SK-N-MC (cell line): ENCODE measurements around the gene ANKMY1.
"Not testable (repeated sequence)": the region's sequence is repeated elsewhere in the genome, so short reads cannot be mapped to it uniquely, and the experiment has no call there.

Experiments used
- DNase-seq: peaks from one replicate; pipeline ENCODE4 v3.0.0-alpha.2; 2011; ENCODE audit warnings: low read depth, low spot score
- H3K27ac ChIP-seq: fragments of 200-600 bp; sonication (generic); 2 replicates; pipeline ENCODE4 v1.5.1; 2016; ENCODE audit warnings: mixed run types
- H3K36me3 ChIP-seq: fragments of 200-600 bp; sonication (generic); 2 replicates; pipeline ENCODE4 v1.6.1; 2017; ENCODE audit warnings: antibody characterized with exemption, low read length, mixed read lengths; ENCODE audit not compliant: insufficient read depth
- H3K4me3 ChIP-seq: fragments of 200-600 bp; sonication (generic); 2 replicates; pipeline ENCODE4 v1.5.1; 2016
- H3K9ac ChIP-seq: fragments of 200-600 bp; sonication (generic); 2 replicates; pipeline ENCODE4 v1.8.0; 2017; ENCODE audit warnings: mixed run types, mixed read lengths; ENCODE audit not compliant: insufficient read length
- H3K9me3 ChIP-seq: fragments of 200-600 bp; sonication (generic); 2 replicates; pipeline ENCODE4 v1.6.1; 2017; ENCODE audit warnings: low read depth, mild to moderate bottlenecking, antibody characterized with exemption, low read length, moderate library complexity, mixed read lengths
- EZH2 ChIP-seq: fragments of 200-600 bp; sonication (generic); IDR thresholded peaks from one replicate; pipeline ENCODE4 v1.6.1; 2017; ENCODE audit warnings: antibody characterized with exemption
- FOXP2 ChIP-seq: optimal IDR thresholded peaks from 2 replicates; pipeline ENCODE3; 2011; ENCODE audit warnings: mild to moderate bottlenecking, moderate library complexity; ENCODE audit not compliant: insufficient read depth; ENCODE audit errors: extremely low read length, control extremely low read depth
- POLR2AphosphoS5 ChIP-seq: IDR thresholded peaks from 2 replicates; pipeline ENCODE4 v1.6.1; 2012; ENCODE audit warnings: mild to moderate bottlenecking, low read depth, low read length, borderline replicate concordance

Gene ANKMY1

DNA sequence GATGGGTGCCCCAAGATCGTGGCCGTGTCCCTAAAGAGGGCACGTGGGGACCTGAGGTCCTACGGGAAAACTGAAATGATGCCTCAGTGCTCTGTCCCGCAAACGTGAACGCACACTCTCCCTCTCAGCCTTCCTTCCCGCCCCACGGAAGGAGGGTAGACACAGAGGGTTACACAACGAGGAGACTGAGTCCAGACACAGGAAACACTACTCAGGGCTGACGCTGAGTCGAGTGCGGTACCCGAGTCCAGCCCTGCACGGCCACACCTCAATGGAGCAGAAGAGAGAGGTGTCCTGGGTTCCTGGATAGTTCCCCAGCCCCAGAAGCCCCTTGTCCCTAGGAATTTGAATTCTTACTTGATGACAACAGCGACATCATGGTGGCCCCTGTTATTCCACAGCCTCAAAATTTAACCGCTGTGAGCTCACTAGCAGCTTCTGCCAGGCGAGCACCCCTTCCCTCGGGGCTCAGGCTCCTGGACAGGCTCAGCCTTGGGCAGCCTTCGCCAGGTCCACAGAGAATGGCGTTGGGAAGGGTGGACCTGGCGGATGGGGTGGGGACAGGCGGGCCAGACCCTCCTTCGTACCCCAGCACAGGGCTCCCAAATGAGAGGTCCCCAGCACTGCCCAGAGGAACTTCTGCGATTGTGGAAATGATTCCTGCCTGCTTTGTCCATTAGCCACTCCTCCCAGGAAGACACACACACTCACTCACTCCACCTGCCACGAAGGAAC is 9.5 kb upstream of the ANKMY1 start:
- TF ChIP-seq EZH2 (no peak), FOXP2 (no peak), POLR2AphosphoS5 (no peak)
- H3K27ac ChIP-seq = no peak overlapping the region
- no peaks in the 10 kb centered on the region for H3K9me3 ChIP-seq
- DNase-seq = no peak
- no peaks in the 10 kb centered on the region for H3K36me3 ChIP-seq
- peak overlapping the region; percentile 77 for H3K9ac ChIP-seq
- peak overlapping the region; percentile 91 for H3K4me3 ChIP-seq

DNA sequence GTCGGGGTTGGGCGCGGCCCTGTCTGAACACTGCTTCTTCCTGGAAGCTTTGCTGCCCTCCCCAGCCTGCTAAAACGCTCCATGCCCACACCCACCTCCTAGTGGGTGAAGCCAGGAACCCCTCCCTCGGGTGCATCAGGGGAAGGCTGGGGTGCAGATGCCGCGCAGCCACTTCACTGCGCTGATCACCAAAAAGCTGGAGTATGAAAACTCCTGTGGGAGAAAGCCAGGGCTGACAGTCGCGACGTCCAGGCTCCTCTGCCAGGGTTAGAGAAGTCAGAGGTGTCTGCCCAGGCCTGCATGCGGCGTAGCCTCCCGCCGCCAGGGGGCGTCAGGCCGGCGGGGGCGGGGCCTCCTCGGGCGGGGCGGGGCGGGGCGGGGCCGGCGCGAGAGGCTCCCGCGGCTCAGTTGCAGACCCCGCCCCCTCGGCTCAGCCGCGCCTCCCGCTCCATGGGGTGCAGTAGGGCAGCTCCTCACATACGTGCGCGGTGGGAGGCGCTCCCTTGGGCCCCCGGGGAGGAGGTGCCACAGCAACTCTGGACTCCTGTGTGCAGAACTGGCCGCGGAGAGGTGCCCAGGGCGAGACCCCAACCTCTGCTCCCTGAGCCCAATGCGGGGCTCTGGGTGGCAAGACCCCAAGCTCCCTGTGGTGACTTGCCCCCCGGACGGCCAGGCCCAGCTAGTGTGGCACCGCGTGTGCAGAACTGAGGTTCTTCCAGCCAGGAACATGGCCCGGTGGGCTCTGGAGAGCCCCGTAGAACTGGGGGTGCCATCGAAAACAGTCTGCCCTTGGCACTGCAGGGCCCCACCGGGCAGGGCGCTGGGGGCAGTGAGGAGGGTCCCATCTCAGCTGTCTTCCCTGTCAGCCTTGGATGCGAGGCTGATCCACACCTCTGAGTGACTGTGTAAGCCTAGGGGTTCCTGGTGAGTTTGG is 8.7 kb upstream of the ANKMY1 start:
- H3K9ac ChIP-seq = peak overlapping the region; percentile 63
- H3K27ac ChIP-seq = 0 out of 2 replicates have a peak overlapping the region, but pooled peaks have one; percentile 37
- no peaks in the 10 kb centered on the region for H3K9me3 ChIP-seq
- no peak for DNase-seq
- H3K4me3 ChIP-seq = peak overlapping the region; percentile 91
- H3K36me3 ChIP-seq = no peaks in the 10 kb centered on the region
- TF ChIP-seq POLR2AphosphoS5 (peak; percentile 74), FOXP2 (no peak), EZH2 (no peak)

DNA sequence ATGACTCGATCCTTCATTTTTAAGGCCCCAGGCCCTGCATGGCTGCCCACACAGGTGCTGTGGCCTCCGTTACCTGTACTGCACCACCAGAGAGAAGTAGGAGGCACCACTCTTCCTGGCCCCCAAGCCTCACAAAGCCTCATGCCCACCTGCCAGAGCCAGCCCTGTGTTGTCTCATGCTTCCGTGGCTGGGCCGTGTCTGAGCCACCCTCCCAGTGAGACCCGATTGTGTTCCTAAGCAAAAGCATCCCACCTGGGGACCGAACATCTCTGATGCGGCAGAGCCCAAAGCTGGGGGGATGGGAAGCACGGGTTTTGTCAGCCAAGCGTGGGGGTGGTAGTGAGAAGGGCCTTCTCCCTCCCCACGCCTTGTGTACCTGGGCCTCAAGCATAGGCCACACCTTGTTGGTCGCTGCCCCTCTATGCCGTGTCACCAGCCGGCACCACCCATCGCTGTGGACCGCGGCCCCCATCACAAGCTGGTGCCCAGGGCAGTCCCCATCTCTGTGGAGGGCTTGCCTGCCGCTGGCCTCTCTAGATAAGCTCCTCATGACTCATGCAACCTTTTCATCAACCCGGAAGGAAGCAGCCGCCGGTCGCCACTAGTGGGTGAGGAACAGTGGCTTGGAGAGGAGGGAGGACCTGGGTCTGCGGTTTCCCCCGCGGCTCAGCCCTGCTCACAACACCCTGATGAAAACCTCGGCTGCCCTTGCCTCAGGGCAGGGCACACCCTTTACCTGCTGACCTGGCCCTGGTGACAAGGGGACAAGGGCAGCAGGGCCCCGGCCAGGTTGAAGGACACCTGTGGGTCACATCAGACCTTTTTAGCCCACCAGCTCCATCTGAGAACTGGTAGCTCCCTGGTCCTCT is 7.8 kb upstream of the ANKMY1 start:
- 0 out of 2 replicates have a peak overlapping the region, but pooled peaks have one; percentile 37 for H3K27ac ChIP-seq
- TF ChIP-seq EZH2 (no peak), FOXP2 (no peak), POLR2AphosphoS5 (no peak)
- no peaks in the 10 kb centered on the region for H3K9me3 ChIP-seq
- peak overlapping the region; percentile 68 for H3K4me3 ChIP-seq
- no peaks in the 10 kb centered on the region for H3K36me3 ChIP-seq
- peak overlapping the region; percentile 63 for H3K9ac ChIP-seq
- DNase-seq = no peak

DNA sequence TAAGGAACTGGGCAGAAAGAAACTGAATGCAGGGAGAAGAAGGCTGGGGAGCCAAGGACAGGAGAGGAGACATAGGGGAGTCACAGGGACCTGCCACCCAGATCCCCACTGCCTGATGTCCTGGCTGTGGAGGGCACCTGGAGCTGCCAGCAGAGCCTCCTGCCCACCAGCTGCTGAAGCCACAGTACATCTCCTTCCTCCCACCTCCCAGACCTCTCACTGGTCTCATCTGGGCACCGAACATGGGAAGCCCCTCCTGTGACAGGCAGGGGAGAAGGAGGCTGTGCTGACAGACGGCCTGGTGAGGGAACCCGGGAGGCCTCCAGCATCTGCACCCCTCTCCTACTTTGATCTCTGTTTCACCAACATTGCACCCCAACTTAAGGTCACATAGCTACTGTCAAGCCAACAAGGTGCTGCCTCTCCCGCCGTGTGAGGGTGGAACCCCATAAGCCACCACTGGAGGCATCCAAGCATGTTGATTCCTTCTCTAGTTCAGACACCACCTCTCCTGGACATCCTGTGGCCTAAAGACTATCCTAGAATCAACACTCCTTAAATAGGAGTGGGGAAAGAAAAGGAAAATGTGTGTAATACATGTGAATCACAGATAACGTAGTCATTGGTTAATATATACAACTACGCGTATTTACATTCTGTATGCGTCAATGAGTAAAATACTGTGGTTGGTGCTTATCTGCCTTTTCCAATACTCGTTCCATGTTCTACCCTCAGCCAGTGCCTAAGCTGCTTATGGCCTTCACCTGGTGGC is 7.0 kb upstream of the ANKMY1 start:
- DNase-seq = no peak
- TF ChIP-seq POLR2AphosphoS5 (no peak), FOXP2 (no peak), EZH2 (no peak)
- H3K27ac ChIP-seq = no peak overlapping the region
- no peak overlapping the region for H3K4me3 ChIP-seq
- H3K9ac ChIP-seq = no peak overlapping the region
- H3K9me3 ChIP-seq = no peaks in the 10 kb centered on the region
- no peaks in the 10 kb centered on the region for H3K36me3 ChIP-seq

DNA sequence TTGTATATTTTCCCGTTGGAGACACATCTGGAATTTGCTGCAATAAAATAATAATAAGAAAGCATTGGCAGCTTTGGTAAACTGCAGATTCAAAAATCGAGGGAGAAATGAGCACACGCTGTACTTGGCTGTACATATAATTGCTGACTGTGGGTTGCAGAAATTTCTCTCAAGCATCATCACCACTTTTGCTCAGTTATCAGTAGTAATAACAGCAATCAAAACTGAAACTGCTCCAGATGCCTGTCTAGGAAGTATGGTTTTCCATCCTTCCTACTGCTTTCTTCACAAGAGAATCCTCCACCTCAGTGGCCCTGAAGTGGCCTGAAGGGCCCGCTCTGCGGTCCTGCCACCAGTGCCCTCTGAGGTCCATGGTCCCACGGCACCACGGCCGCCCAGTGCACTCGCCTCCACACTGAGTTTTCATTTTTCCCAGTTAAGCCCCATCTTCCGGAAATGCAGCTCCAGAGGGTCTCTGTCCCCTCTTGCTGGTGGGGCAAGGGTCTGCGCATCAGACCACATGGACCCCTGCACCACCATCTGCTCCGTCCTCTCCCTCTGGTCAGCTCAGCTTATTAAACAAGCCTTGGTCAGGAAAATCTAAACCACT is 6.3 kb upstream of the ANKMY1 start:
- Histone ChIP-seq H3K9me3 (no peaks in the 10 kb centered on the region), H3K4me3 (no peak overlapping the region), H3K27ac (0 out of 2 replicates have a peak overlapping the region, but pooled peaks have one; percentile 2), H3K36me3 (0 out of 2 replicates have a peak, but pooled peaks cover 4% of the 10 kb centered on the region), H3K9ac (no peak overlapping the region)
- no peak for TF ChIP-seq POLR2AphosphoS5
- no peak for TF ChIP-seq FOXP2
- no peak for TF ChIP-seq EZH2
- DNase-seq = no peak

DNA sequence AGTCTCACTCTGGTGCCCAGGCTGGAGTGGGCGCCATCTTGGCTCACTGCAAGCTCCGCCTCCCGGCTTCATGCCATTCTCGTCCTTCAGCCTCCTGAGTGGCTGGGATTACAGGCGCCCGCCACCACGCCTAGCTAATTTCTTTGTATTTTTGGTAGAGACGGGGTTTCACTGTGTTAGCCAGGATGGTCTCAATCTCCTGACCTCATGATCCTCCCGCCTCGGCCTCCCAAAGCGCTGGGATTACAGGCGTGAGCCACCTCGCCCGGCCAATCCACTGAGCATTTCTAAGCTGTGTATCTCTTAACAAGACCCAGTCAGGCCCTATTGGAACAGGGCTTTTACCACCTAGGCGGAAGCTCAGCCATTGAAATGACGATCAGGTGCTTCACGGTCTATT is 5.4 kb upstream of the ANKMY1 start:
- H3K9ac ChIP-seq, H3K9me3 ChIP-seq, DNase-seq, H3K4me3 ChIP-seq, H3K27ac ChIP-seq, H3K36me3 ChIP-seq: not testable (repeated sequence)

DNA sequence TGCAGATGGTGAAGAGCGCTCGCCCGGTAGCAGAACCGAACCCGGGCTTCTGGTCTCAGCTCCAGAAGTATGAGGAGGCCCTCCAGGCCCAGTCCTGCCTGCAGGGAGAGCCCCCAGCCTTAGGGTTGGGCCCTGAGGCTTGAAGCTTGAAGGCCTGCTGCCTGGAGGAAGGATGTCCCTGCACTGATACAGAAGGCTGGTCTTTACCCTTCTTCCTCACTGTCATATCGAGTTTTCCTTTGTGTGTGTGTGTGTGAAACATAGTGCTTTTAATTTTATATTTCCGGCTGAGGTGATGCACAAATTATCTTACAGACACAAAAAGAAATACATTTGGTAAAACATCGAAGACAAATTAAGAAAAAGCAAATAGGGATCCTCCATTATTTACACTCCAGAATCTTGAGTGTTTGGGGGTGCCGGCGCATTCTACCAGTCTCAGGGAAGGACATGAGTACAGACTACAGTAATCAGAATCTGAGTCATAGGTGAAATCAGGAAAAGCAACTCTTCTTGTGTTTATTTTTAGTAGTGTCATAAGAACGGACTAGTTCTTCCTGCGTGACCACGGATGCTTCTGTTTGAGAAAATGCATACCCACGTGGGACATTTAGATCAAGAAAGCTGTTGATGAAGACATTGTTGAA is 3.7 kb upstream of the ANKMY1 start:
- TF ChIP-seq POLR2AphosphoS5 = peak; percentile 44; the same call in 1 of the 2 replicates
- no peak for TF ChIP-seq FOXP2
- DNase-seq = no peak
- Histone ChIP-seq H3K27ac (peak overlapping the region; percentile 52; the same call in 1 of the 2 replicates), H3K36me3 (0 out of 2 replicates have a peak, but pooled peaks cover 4% of the 10 kb centered on the region), H3K4me3 (peak overlapping the region; percentile 87), H3K9me3 (no peaks in the 10 kb centered on the region), H3K9ac (peak overlapping the region; percentile 79)
